Mucosa of descending colon (tissue), 3 donors: ENCODE measurements around the gene TNFRSF12A. TPM values are rescaled to one million over a fixed set of nuclear protein-coding genes. Genes with fewer than 3 reads are reported as not detected.
A peak's percentile ranks its signal among the peaks of the same experiment; 100 is the strongest.

Source experiments
- ATAC-seq: fragments of 200-7000 bp; cut with Tn5 transposase; one replicate; pipeline ENCODE4 v1.9.1; 2020; ENCODE audit warnings: mild to moderate bottlenecking, moderate library complexity
- DNase-seq, 3 donors: peaks; one replicate each; pipeline ENCODE4 v3.0.0-alpha.2; 2020
- H3K36me3 ChIP-seq: fragments of 200-600 bp; one replicate; pipeline ENCODE4 v1.8.0; 2021; ENCODE audit warnings: low read depth, mild to moderate bottlenecking
- H3K4me1 ChIP-seq: fragments of 200-600 bp; one replicate; pipeline ENCODE4 v1.8.0; 2021; ENCODE audit warnings: low read depth, mild to moderate bottlenecking
- H3K4me3 ChIP-seq: fragments of 200-600 bp; one replicate; pipeline ENCODE4 v1.8.0; 2021; ENCODE audit warnings: mild to moderate bottlenecking
- H3K9me3 ChIP-seq: fragments of 200-600 bp; one replicate; pipeline ENCODE4 v1.8.0; 2021; ENCODE audit warnings: mild to moderate bottlenecking
- intact Hi-C, 2 donors: fragments of 100-400 bp; cut with DNase I in 1 of 2; cut with micrococcal nuclease in 1 of 2; formaldehyde crosslinking; loops; one replicate each; pipeline versions ENCODE4 v1.11.0 to v1.11.1; 2022; cut with DNase I, micrococcal nuclease
- total RNA-seq, 3 donors: library from RNA; stranded (reverse); fragmentation: NEBNext Ultra II Directional in 2 of 3; extraction: Animal tissue kit (Norgen Biotek cat#: 25700) in 2 of 3; gene quantifications; one replicate each; pipeline versions ENCODE4 v1.2.1 to v1.2.4, GENCODE V29; 2021 to 2023
- TF ChIP-seq, protein P1 (sequence below): fragments of 200-600 bp; IDR thresholded peaks from one replicate; pipeline ENCODE4 v1.8.0; 2022; ENCODE audit warnings: antibody characterized with exemption, mild to moderate bottlenecking
- donor health status: DM: no; HTN: no; CAD: no; lungs with moderate emphysema.
- donor health status: DM: no; HTN: no; CAD: no.
- donor health status: DM: no; HTN: yes; CAD: no.

Gene TNFRSF12A
- total RNA-seq, 3 donors from 2014 or later: 5.4 to 8.6 (median 6.7) TPM

DNA sequence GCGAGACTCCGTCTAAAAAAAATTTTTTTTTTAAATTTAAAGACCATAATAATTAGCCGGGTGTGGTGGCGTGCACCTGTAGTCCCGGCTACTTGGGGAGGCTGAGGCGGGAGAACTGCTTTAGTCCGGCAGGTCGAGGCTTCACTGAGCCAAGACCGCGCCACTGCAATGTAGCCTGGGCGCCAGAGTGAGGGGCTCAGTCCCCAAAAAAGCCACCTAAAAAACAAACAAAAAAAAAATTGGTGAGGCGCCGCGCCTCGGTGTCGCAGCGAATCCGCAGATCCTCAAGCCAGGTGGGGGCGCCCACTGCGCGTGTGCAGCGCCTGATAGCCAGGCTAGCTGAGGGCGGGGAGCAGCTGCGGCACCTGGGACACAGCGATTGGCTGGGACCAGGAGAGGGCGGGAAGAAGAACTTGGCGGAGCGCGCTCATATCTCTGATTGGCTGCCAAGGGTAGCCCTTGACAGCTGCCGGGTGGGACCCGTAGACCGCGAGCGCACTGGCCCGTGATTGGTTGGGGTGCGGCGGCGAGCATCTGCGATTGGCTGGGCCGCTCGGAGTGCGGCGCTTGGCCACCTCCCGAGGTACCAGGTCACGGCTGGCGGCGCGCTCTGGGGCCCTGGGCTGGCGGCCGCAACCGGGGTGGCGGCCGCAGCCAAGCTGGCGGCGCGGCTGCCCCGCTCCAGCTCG lies 16.4 kb upstream of the TNFRSF12A start:
- no peak overlapping the region for H3K4me3 ChIP-seq
- peaks cover 38% of the 10 kb centered on the region for H3K4me1 ChIP-seq
- no peaks in the 10 kb centered on the region for H3K36me3 ChIP-seq
- intact Hi-C loops: no loop called here
- TF ChIP-seq, protein P1, sequence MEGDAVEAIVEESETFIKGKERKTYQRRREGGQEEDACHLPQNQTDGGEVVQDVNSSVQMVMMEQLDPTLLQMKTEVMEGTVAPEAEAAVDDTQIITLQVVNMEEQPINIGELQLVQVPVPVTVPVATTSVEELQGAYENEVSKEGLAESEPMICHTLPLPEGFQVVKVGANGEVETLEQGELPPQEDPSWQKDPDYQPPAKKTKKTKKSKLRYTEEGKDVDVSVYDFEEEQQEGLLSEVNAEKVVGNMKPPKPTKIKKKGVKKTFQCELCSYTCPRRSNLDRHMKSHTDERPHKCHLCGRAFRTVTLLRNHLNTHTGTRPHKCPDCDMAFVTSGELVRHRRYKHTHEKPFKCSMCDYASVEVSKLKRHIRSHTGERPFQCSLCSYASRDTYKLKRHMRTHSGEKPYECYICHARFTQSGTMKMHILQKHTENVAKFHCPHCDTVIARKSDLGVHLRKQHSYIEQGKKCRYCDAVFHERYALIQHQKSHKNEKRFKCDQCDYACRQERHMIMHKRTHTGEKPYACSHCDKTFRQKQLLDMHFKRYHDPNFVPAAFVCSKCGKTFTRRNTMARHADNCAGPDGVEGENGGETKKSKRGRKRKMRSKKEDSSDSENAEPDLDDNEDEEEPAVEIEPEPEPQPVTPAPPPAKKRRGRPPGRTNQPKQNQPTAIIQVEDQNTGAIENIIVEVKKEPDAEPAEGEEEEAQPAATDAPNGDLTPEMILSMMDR: peak; percentile 35
- H3K9me3 ChIP-seq: no peaks in the 10 kb centered on the region
- DNase-seq (peak; percentile 96 to 98 (median 98)), ATAC-seq (peak; percentile 86)

DNA sequence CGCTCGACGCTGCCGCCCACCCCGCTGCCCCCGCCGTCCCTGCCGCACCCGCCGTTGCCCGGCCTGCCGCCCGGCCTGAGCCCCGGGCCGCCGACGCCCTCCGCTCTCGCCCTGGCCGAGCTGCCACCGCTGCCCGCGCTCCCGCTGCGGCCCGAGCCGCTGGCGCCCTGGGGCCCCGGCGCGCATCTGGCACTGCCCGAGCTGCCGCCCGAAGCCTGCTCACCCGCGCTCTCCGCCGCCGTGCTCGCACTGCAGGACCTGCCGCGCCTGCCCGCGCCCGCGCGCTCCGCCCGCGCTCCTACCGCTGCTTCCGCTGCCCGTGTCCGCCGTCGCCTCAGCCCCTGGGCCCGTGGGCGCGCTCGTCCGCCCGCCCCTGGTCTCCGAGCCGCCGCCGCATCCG lies 15.8 kb upstream of the TNFRSF12A start:
- intact Hi-C loops: no loop called here
- DNase-seq: no peak

DNA sequence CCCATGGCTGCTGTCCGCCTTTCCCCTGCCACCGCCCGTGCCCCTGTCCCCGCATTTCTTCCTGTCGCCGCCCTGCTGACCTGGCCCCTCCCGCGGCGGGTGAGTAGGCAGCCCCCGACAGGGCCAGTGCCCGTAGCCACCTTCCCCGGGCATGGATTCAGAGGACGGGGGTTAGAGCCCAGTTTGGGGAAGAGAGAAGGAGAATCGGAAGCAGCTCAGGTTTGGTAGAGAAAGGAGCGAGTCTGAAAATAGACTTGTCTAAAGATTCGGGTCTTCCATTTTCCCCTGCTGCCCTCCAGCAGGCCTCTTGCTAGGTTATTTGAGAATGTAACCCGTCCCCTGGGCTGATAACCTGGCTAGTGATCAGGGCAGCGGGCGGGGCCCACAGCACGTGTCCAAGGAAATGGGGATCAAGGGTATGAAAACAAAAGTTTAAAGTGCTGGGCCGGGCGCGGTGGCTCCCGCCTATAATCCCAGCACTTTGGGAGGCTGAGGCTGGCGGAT lies 15.3 kb upstream of the TNFRSF12A start:
- H3K4me3 ChIP-seq: no peak overlapping the region
- H3K36me3 ChIP-seq: no peaks in the 10 kb centered on the region
- peak; percentile 80 to 82 (median 81) for DNase-seq
- TF ChIP-seq, protein P1: no peak
- no peak for ATAC-seq
- H3K9me3 ChIP-seq: no peaks in the 10 kb centered on the region
- intact Hi-C loops: no loop called here
- H3K4me1 ChIP-seq: peaks cover 38% of the 10 kb centered on the region

More for the DNA sequence above, 15.8 kb upstream of the TNFRSF12A start:
- ATAC-seq: no peak
- Histone ChIP-seq H3K4me1 (peaks cover 38% of the 10 kb centered on the region), H3K4me3 (no peak overlapping the region), H3K36me3 (no peaks in the 10 kb centered on the region), H3K9me3 (no peaks in the 10 kb centered on the region)
- TF ChIP-seq, protein P1: no peak

DNA sequence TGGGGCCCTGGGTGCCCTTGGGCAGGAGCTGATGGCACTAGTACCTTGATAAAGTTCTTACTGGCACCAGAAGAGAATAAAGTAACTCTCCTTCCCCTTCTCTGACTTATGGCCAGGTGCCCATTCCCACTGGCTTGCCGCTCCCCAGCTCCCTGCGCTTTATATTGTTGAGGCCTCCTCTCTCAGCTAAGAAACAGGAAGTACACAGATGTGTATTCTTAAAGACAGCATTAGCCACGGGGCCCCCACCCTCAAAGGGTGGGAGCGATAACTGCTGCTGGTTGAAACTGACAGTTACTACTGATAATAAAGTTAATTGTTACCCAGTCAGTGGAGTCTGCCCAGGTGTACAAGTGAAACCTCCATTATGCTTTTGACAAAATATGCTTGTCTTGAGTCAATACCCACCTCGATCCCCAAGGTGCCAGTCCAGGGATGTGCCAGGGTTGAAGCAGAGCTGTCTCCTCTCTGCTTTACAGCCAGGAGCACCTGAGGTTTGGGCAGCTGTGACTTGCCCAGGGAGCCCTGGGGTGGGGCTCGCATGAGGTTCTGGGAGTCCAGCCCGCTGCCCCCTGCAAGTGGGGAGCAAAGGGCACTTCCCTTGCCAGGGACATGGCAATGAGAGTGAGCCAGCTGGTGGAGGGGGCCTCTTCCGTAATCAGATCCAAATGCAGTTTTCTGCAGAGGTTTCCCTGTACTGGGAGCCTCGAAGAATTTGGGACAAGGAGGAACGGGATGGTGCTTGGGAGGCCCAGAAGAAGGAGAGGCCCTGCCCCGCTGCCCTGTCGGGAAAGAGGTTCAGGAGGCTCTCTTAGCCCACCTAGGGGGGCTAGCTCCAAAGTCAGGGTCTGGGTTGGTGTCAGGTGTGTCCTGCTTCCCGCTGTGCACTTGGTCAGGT lies 12.9 kb upstream of the TNFRSF12A start:
- DNase-seq: peak; percentile 78 to 87 (median 84)

DNA sequence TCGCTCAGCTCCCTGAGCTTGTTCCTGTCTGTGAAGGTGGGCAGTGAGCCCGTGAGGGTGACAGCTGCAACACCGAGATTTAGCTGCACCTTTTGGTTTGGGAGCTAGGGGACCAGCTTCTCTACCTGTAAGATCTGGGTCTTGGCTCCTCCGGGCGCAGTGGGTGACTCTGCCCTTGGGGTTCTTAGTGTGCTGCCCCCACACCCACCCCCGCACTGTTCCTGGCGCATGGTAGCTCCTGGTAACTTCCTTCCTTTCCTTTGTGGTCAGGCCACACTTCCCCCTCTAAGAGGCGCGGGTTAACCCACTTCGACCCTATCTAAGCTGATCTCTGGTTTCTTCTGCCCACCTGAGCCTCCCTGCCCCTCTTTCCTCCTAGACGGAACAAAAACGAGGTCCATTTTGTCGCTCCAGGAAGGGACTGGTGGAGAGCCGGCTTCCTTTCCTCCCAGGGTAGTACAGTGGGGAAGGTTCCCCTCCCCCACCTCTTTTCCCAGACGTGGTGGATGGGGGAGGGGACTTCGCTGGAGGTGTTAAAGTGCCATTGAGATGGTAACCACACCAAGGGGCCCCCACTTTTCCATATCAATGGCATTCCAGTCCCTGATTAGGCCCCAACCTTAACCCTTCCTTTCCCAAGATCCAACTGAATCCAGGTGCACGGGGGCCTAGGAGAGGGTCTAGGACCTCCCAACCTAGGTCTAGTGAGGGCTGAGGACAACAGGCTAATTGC lies 12.0 kb upstream of the TNFRSF12A start:
- DNase-seq (peak in 1 of 3 donors; percentile 55), ATAC-seq (no peak)
- H3K4me3 ChIP-seq: no peak overlapping the region
- intact Hi-C loops: no loop called here
- H3K4me1 ChIP-seq: peaks cover 38% of the 10 kb centered on the region
- H3K36me3 ChIP-seq: no peaks in the 10 kb centered on the region
- TF ChIP-seq, protein P1: no peak
- H3K9me3 ChIP-seq: no peaks in the 10 kb centered on the region

More for the DNA sequence above, 12.9 kb upstream of the TNFRSF12A start:
- TF ChIP-seq, protein P1: no peak
- ATAC-seq: peak; percentile 63
- Histone ChIP-seq H3K4me1 (peaks cover 38% of the 10 kb centered on the region), H3K9me3 (no peaks in the 10 kb centered on the region), H3K4me3 (no peak overlapping the region), H3K36me3 (no peaks in the 10 kb centered on the region)
- intact Hi-C loops: no loop called here
